Measurements from ENCODE around the gene GALNT13. TPM values are rescaled to one million over a fixed set of nuclear protein-coding genes. Genes with fewer than 3 reads are reported as not detected.

GALNT13 gene
- polyA plus RNA-seq, 3 donors from 2014 or later, result not detected

DNA sequence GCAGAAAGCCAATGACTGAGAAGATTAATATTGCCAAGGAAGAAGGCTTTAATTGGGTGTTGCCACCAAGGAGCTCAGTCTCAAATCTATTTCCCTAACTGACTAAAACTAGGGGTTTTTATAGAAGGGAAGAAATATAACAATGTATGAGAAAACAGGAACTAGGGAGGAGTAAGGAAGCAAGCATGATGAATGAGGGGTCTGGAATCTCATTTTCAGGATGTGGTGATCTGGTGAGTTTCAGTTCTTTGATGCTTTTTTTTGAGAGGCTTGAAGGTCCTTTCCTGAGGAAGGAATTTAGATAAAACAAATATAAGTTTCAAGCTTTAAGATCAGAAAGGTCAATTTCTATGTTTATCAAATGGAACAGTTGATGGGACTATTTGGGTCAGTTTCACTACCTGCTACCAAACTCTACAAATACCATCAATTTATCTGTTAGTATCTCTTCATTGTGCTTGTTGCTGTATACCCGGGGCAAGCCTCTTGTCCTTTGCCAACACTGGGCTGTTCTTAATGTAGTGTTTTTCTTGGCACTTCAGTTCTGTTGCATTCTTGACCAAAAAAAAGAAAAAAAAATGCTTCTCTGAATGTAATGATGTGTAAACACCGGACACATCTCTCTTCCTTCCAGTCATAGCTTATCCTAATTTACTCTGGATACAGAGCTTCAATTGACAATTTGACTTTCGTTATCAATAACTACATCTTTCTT is 357.0 kb downstream of the GALNT13 start:
- DNase-seq, result no peak
- no peak overlapping the region for H3K4me3 Mint-ChIP-seq
- H3K27ac Mint-ChIP-seq, result no peak overlapping the region
- H3K36me3 Mint-ChIP-seq, result peaks cover 0 to 6% (median 0%) of the 10 kb centered on the region in 3 donors
- H3K9me3 Mint-ChIP-seq, result peaks cover 7 to 40% (median 32%) of the 10 kb centered on the region in 6 donors
- peaks cover 0 to 1% (median 0%) of the 10 kb centered on the region in 3 donors for H3K27me3 Mint-ChIP-seq (ENCODE audit: low read depth in 3 of 3)
- H3K4me1 Mint-ChIP-seq, result no peaks in the 10 kb centered on the region

DNA sequence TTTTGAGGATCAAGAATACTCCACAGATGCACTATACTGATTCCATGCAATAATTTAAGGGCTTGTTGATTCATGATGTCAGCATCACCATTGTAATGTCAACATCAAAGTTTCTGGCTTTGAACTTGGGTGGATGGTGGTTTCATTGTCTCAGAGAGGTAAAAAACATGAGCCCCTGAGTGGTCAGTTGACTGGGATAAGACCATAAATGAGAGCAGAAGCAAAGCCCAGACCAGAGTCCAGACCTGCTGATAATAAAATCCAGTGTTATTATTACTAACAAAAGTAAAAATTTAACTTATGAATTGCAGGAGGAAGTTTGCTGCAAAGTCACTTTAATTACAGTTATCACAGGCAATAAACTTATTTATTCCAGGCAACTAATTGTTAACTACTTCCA is 358.2 kb downstream of the GALNT13 start:
- H3K27ac Mint-ChIP-seq, result no peak overlapping the region
- H3K27me3 Mint-ChIP-seq (ENCODE audit: low read depth in 3 of 3), result no peaks in the 10 kb centered on the region
- no peaks in the 10 kb centered on the region for H3K4me1 Mint-ChIP-seq
- no peak overlapping the region for H3K4me3 Mint-ChIP-seq
- peaks cover 5 to 47% (median 34%) of the 10 kb centered on the region in 6 donors for H3K9me3 Mint-ChIP-seq
- peaks cover 0 to 6% (median 0%) of the 10 kb centered on the region in 3 donors for H3K36me3 Mint-ChIP-seq
- no peak for DNase-seq

DNA sequence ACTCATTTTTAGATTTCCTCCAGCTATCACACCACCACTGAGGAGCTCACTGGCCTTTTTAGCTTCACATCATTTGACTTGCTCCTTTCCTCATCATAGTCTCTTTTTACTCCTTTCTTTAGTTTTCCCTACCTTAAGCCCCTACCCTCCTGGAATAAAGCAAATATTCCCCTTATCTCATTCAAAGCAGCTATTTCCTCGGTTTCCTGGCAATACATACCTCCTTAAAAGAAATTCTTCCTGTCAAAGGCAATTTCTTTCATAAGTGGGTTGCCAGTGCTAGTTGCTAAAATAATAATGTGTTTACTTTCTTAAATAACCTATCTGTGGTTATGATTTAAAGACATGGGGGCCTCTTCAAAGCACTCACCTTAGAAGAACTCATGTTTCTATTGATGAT is 359.3 kb downstream of the GALNT13 start:
- DNase-seq, result no peak
- no peaks in the 10 kb centered on the region for H3K27me3 Mint-ChIP-seq (ENCODE audit: low read depth in 3 of 3)
- H3K4me1 Mint-ChIP-seq, result no peaks in the 10 kb centered on the region
- H3K9me3 Mint-ChIP-seq, result peaks cover 4 to 42% (median 29%) of the 10 kb centered on the region in 6 donors
- H3K4me3 Mint-ChIP-seq, result no peak overlapping the region
- H3K27ac Mint-ChIP-seq, result no peak overlapping the region
- H3K36me3 Mint-ChIP-seq, result peaks cover 0 to 6% (median 0%) of the 10 kb centered on the region in 3 donors

DNA sequence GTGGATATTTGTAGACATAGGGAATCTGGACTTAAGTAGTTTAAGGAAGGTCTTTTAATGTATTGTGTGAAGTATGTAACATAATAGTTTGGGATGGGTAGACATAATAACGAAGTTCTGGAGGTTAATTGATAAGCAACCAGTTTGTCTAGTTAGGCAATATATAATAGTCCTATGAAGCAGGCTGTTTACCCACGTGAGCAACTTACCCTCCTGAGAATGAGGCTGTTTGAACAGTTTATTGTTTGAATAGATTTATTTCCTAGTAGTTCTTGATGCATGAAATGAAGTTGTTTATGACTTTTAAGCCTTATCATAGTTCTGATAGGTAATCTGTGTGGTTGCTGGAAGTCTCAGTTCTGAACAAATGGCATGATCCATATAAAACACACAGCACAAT is 361.5 kb downstream of the GALNT13 start:
- H3K4me3 Mint-ChIP-seq, result no peak overlapping the region

DNA sequence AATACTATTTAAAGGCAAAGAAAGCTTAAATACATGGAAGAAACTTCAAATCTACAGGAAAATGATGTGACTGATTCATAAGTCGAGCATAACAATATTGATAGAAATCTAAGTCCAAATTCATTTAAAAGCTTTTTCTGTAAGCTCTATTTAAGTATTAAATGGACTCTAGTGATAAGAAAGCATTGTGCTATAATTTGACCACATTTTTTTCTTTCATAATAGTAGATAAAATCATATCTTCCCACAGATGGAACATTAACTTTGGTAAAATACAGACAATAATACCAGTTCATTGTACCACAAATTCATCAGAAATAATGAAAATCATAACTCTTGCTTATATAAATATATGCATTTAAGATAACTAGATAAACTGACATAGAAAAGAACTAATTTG is 366.5 kb downstream of the GALNT13 start:
- Mint-ChIP-seq H3K4me1 (no peaks in the 10 kb centered on the region), H3K27ac (no peak overlapping the region), H3K9me3 (peaks cover 0 to 41% (median 19%) of the 10 kb centered on the region in 6 donors), H3K4me3 (no peak overlapping the region), H3K36me3 (no peaks in the 10 kb centered on the region), H3K27me3 (ENCODE audit: low read depth in 3 of 3) (no peaks in the 10 kb centered on the region)
- no peak for DNase-seq

More for the DNA sequence above, 361.5 kb downstream of the GALNT13 start:
- peaks cover 4 to 38% (median 29%) of the 10 kb centered on the region in 6 donors for H3K9me3 Mint-ChIP-seq
- H3K27me3 Mint-ChIP-seq (ENCODE audit: low read depth in 3 of 3), result no peaks in the 10 kb centered on the region
- no peak overlapping the region for H3K27ac Mint-ChIP-seq
- H3K36me3 Mint-ChIP-seq, result peaks cover 0 to 6% (median 0%) of the 10 kb centered on the region in 3 donors
- no peaks in the 10 kb centered on the region for H3K4me1 Mint-ChIP-seq
- DNase-seq, result no peak

DNA sequence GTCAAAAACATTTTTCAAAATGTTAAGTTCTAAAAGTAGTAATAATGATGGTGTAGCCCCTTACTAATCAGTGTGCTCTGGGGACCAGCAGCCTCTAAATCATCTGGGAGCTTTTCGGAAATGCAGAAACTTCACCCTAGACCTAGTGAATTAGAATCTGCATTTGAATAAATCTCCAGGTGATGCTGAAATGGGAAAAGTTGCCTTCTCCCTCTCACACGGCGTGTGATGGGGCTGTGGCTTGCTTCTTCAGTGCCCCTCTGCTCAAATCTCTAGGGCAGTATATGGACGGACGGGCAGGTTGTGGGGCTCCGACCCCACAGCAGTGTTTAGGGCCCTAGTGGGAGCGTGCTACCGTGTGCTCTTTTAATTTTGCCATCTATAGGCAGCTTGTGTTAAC is 368.6 kb downstream of the GALNT13 start:
- no peaks in the 10 kb centered on the region for H3K4me1 Mint-ChIP-seq
- no peak for DNase-seq

DNA sequence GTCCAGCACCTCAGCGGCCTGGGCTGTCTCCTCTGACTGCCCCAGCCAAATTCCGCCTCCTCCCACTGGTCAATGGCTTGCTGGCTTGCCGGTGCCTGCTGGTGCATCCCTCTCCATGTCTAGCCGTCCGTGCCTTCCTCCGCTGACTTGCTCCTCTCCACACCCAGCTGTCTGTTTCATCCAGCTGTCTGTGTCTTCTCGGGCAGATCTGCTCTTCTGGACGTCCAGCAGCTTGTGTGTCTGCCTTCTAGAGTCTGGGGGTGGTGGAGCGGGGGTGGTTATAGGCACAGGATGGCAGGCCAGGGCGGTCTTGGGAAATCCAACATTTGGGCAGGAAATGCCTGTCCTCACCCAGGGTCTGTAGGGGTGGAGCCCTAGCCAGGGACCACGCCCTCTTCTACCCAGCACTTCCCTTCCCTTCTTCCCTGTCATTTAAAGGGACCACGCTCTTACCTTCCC is 369.2 kb downstream of the GALNT13 start:
- Mint-ChIP-seq H3K27ac (no peak overlapping the region), H3K9me3 (peaks cover 3 to 32% (median 16%) of the 10 kb centered on the region in 6 donors), H3K36me3 (no peaks in the 10 kb centered on the region), H3K4me3 (no peak overlapping the region), H3K27me3 (ENCODE audit: low read depth in 3 of 3) (no peaks in the 10 kb centered on the region), H3K4me1 (no peaks in the 10 kb centered on the region)
- DNase-seq, result no peak

More for the DNA sequence above, 368.6 kb downstream of the GALNT13 start:
- H3K4me3 Mint-ChIP-seq, result no peak overlapping the region
- H3K36me3 Mint-ChIP-seq, result no peaks in the 10 kb centered on the region
- H3K27ac Mint-ChIP-seq, result no peak overlapping the region
- no peaks in the 10 kb centered on the region for H3K27me3 Mint-ChIP-seq (ENCODE audit: low read depth in 3 of 3)
- H3K9me3 Mint-ChIP-seq, result peaks cover 3 to 32% (median 16%) of the 10 kb centered on the region in 6 donors

DNA sequence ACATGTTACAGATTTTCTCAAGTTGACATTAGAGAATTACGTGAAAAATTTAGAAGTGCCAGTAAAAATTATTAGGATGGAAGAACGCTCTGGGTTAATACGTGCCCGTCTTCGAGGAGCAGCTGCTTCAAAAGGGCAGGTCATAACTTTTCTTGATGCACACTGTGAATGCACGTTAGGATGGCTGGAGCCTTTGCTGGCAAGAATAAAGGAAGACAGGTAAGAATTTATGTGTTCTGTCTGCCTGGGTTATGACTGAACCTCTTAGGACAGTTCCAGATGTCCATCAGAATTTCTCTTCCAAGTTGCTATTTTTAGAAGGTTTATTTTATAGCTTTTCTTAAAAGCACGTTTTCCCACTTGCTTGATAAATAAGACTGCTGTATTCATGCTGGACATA is 371.0 kb downstream of the GALNT13 start:
- Mint-ChIP-seq H3K36me3 (no peaks in the 10 kb centered on the region), H3K4me3 (no peak overlapping the region), H3K27me3 (ENCODE audit: low read depth in 3 of 3) (no peaks in the 10 kb centered on the region), H3K9me3 (peaks cover 3 to 32% (median 16%) of the 10 kb centered on the region in 6 donors), H3K4me1 (no peaks in the 10 kb centered on the region), H3K27ac (no peak overlapping the region)
- no peak for DNase-seq

DNA sequence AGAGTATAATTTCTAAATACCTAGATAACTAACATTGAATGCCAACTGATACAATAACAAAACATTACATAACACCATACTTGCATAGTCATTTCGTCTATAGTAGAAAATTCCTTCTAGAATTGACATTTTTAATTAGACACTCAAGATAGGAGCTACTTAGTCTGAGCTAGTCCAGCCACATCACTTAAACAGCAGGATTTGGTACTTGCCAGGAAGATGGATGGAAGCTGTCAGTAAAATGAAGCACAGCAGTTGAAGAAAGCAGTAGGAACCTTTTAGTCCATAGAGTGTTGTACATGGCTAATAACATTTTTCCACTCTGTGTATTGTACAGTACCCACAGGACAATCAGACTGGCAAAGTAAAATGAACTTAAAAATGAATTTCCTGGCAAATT is 372.0 kb downstream of the GALNT13 start:
- Mint-ChIP-seq H3K36me3 (no peaks in the 10 kb centered on the region), H3K27ac (no peak overlapping the region)

DNA sequence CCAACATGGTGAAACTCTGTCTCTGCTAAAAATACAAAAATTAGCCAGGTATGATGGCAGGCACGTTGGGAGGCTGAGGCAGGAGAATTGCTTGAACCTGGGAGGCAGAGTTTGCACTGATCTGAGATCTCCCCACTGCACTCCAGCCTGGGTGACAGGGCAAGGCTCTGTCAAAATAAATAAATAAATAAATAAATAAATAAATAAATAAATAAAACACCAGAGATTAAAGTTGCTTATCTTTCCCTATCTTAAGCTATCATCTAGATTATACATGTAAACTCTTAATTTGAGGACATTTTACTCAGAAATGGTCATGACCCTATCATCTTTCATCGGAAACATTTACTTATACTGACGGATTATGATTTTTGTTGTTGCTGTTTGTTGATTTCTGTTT is 373.2 kb downstream of the GALNT13 start:
- Mint-ChIP-seq H3K27ac (no peak overlapping the region), H3K4me3 (no peak overlapping the region), H3K9me3 (peaks cover 0 to 24% (median 12%) of the 10 kb centered on the region in 6 donors), H3K4me1 (no peaks in the 10 kb centered on the region), H3K27me3 (ENCODE audit: low read depth in 3 of 3) (no peaks in the 10 kb centered on the region), H3K36me3 (no peaks in the 10 kb centered on the region)
- DNase-seq, result no peak

More for the DNA sequence above, 372.0 kb downstream of the GALNT13 start:
- Mint-ChIP-seq H3K27me3 (ENCODE audit: low read depth in 3 of 3) (no peaks in the 10 kb centered on the region), H3K4me1 (no peaks in the 10 kb centered on the region), H3K4me3 (no peak overlapping the region), H3K9me3 (peaks cover 3 to 28% (median 16%) of the 10 kb centered on the region in 6 donors)
- no peak for DNase-seq

DNA sequence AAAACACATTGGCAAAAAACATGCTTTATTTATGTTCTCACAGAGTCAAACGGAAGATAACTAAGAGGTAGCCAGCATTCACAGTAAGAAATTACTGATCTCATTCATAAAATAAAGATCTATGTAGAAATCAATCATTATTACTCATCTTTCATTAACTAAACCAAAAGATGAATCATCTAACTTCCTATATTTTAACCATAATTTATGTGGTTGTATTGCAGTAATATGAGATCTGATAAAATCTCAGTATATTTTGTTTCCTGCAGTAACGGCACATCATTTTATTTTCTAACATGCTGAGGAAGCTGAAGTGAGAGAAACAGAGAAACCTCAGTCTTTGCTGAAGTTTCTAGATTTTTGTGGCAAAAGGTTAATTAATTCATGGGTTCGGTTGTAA is 375.8 kb downstream of the GALNT13 start:
- no peaks in the 10 kb centered on the region for H3K27me3 Mint-ChIP-seq (ENCODE audit: low read depth in 3 of 3)
- H3K27ac Mint-ChIP-seq, result no peak overlapping the region
- no peak overlapping the region for H3K4me3 Mint-ChIP-seq
- DNase-seq, result no peak
- no peaks in the 10 kb centered on the region for H3K4me1 Mint-ChIP-seq
- H3K9me3 Mint-ChIP-seq, result peaks cover 3 to 12% (median 4%) of the 10 kb centered on the region in 6 donors
- H3K36me3 Mint-ChIP-seq, result no peaks in the 10 kb centered on the region

DNA sequence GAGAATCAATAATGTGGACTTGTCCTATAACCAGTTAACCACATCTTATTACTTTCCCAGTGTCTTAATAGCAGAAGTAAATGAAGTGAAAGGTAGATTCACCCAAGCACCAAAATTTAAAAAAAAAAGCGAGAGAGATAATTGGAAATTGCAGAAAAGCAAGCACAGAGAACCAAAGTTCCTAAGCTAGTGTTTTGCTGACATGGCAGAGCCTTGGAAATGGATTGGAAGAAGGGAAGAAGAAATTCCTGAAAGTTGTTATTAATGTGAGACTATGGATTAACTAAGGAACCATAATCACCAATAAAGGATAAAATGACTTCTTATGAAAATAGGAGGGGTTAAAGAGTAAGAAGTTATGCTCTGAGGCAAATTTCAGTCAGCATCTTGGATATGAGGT is 384.4 kb downstream of the GALNT13 start:
- Mint-ChIP-seq H3K27ac (no peak overlapping the region), H3K4me1 (no peaks in the 10 kb centered on the region), H3K36me3 (no peaks in the 10 kb centered on the region), H3K27me3 (ENCODE audit: low read depth in 3 of 3) (peaks cover 0 to 2% (median 0%) of the 10 kb centered on the region in 3 donors), H3K9me3 (peaks cover 5 to 30% (median 17%) of the 10 kb centered on the region in 6 donors), H3K4me3 (no peak overlapping the region)
- DNase-seq, result no peak

DNA sequence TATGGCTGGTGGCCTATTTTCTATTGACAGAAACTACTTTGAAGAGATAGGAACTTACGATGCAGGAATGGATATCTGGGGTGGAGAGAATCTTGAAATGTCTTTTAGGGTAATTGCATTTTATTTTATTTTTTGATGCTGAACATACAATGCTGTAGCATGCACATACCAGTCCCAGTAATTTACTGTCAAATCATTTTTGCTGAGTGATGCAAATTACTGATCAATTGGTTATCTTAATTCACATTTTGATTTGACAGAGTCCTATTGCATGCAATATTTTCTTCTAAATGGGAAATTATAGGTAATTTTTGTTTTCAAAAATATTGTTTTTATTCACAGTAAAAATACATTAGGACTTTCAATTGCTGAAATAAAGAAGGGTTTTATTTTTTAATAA is 387.3 kb downstream of the GALNT13 start:
- H3K4me1 Mint-ChIP-seq, result no peaks in the 10 kb centered on the region
- no peaks in the 10 kb centered on the region for H3K36me3 Mint-ChIP-seq
- peaks cover 0 to 2% (median 0%) of the 10 kb centered on the region in 3 donors for H3K27me3 Mint-ChIP-seq (ENCODE audit: low read depth in 3 of 3)
- DNase-seq, result no peak
- H3K9me3 Mint-ChIP-seq, result peaks cover 3 to 43% (median 19%) of the 10 kb centered on the region in 6 donors
- H3K27ac Mint-ChIP-seq, result no peak overlapping the region
- no peak overlapping the region for H3K4me3 Mint-ChIP-seq

DNA sequence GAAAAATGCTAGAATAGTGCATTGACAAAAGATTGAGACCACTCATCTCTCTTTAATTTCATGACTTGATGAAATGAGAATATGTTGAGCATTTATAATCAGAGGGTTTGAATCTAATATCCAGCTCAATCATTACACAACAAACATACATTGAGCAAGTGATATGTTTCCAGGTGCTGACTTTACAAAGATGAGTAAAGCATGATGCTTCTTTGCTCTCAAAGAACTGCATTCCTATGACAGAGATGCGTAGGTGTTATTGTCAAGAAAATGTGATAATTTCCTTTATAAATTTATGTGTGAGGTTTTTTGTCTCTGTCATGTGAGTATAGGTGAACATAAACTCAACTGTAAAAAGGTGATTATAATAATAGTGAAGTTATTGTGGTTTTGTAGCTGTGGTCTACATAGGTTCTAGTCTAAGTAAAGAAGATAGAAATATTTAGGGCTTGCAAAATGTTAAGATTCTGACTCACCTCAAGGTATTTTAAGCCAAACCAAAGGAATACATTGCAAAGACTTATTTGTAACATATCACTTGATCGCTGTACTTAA is 389.8 kb downstream of the GALNT13 start:
- no peak for DNase-seq
- H3K4me1 Mint-ChIP-seq, result no peaks in the 10 kb centered on the region
- H3K4me3 Mint-ChIP-seq, result no peak overlapping the region
- H3K9me3 Mint-ChIP-seq, result peaks cover 0 to 37% (median 9%) of the 10 kb centered on the region in 6 donors
- H3K27ac Mint-ChIP-seq, result no peak overlapping the region
- no peaks in the 10 kb centered on the region for H3K36me3 Mint-ChIP-seq
- no peaks in the 10 kb centered on the region for H3K27me3 Mint-ChIP-seq (ENCODE audit: low read depth in 3 of 3)

Measured in immature natural killer cell (primary cell).